Nasal cavity respiratory epithelium epithelial cell of viscerocranial mucosa (primary cell): ENCODE results near the gene IFNA17. TPM values are rescaled to one million over a fixed set of nuclear protein-coding genes. Genes with fewer than 3 reads are reported as not detected.

Source experiments
- total RNA-seq: library from RNA; depleted of rRNA; stranded (reverse); fragments of >200 nt; gene quantifications from 2 replicates; pipeline ENCODE4 v1.2.3, GENCODE V29; 2014

IFNA17 gene
- total RNA-seq: not detected in 2 replicates

GRCh38 chr9:21228122-21228521, at the start of gene IFNA17:
TSS of gene IFNA17 (minus strand) at chr9:21228222. CDS start at chr9:21228173, 49 bp downstream.

GRCh38 chr9:21239911-21240310, 11.9 kb upstream of the IFNA17 start, which contains the start of gene IFNA14:
TSS of gene IFNA14 (minus strand) at chr9:21240005. CDS start at chr9:21239935, 70 bp downstream.

GRCh38 chr9:21217211-21217610, 10.8 kb downstream of the IFNA17 start, which contains the start of gene IFNA16:
TSS of gene IFNA16 (minus strand) at chr9:21217311. CDS start at chr9:21217305, 6 bp downstream.

GRCh38 chr9:21207043-21207442, 21.0 kb downstream of the IFNA17 start, which contains the start of gene IFNA10:
TSS of gene IFNA10 (minus strand) at chr9:21207143. CDS start at chr9:21207097, 46 bp downstream.

GRCh38 chr9:21202105-21202504, 25.9 kb downstream of the IFNA17 start, which contains the start of gene IFNA7:
TSS of gene IFNA7 (minus strand) at chr9:21202205. CDS start at chr9:21202165, 40 bp downstream.

GRCh38 chr9:21187487-21187886, 40.5 kb downstream of the IFNA17 start, which contains the start of gene IFNA4:
TSS of gene IFNA4 (minus strand) at chr9:21187587. CDS start at chr9:21187531, 56 bp downstream.

Other genes starting within 250 kb of the IFNA17 start
- 1.7 and 7.9 TPM in 2 replicates for gene HACD4, start 196.6 kb downstream of the IFNA17 start, total RNA-seq
- under 0.01 TPM in 1 of 2 replicates, not detected in the other for gene IFNB1, start 150.3 kb downstream of the IFNA17 start, total RNA-seq
- not detected in 2 replicates for gene IFNW1, start 86.4 kb downstream of the IFNA17 start, total RNA-seq
- gene IFNA21, start 61.6 kb downstream of the IFNA17 start, total RNA-seq: not detected in 2 replicates
- not detected in 2 replicates for gene IFNA4, start 40.6 kb downstream of the IFNA17 start, total RNA-seq
- gene IFNA7, start 26.0 kb downstream of the IFNA17 start, total RNA-seq: not detected in 2 replicates
- not detected in 2 replicates for gene IFNA10, start 21.1 kb downstream of the IFNA17 start, total RNA-seq
- gene IFNA16, start 10.9 kb downstream of the IFNA17 start, total RNA-seq: not detected in 2 replicates
- not detected in 2 replicates for gene IFNA14, start 11.8 kb upstream of the IFNA17 start, total RNA-seq
- gene IFNA5, start 77.1 kb upstream of the IFNA17 start, total RNA-seq: not detected in 2 replicates
- gene KLHL9, start 107.2 kb upstream of the IFNA17 start, total RNA-seq: 33.5 and 47.5 TPM in 2 replicates
- not detected in 2 replicates for gene IFNA6, start 122.7 kb upstream of the IFNA17 start, total RNA-seq
- not detected in 2 replicates for gene IFNA13, start 139.8 kb upstream of the IFNA17 start, total RNA-seq
- gene IFNA2, start 157.2 kb upstream of the IFNA17 start, total RNA-seq: not detected in 2 replicates
- not detected in 2 replicates for gene IFNA8, start 180.9 kb upstream of the IFNA17 start, total RNA-seq
- not detected in 2 replicates for gene IFNA1, start 212.2 kb upstream of the IFNA17 start, total RNA-seq